Measurements from ENCODE around the gene LDHAL6B. TPM values are rescaled to one million over a fixed set of nuclear protein-coding genes. Genes with fewer than 3 reads are reported as not detected.

Gene LDHAL6B
- total and polyA plus RNA-seq, 7 donors: not detected

- TF ChIP-seq POLR2A (IDR thresholded peaks at IDR 0.05): no peak
- no peak for TF ChIP-seq CTCF (IDR thresholded peaks at IDR 0.05)
- TF ChIP-seq EP300 (IDR thresholded peaks at IDR 0.05): no peak
- no peak for TF ChIP-seq POLR2AphosphoS5 (IDR thresholded peaks at IDR 0.05)
- Histone ChIP-seq H3K36me3 (peaks cover 16 to 70% (median 33%) of the 10 kb centered on the region in 4 donors), H3K9me3 (no peaks in the 10 kb centered on the region), H3K4me1 (peaks cover 0 to 23% (median 11%) of the 10 kb centered on the region in 4 donors), H3K27ac (no peak overlapping the region), H3K4me3 (no peak overlapping the region), H3K27me3 (no peaks in the 10 kb centered on the region)
- intact Hi-C loops (cut with DNase I): no loop called here
- 84 to 88% methylated on average over 9 of the region's 9 CpGs for WGBS, 2 donors
- DNase-seq: no peak
These were observed 612 bp upstream of the LDHAL6B start for GRCh38 chr15:59205839-59206622.

- H3K36me3 ChIP-seq: peaks cover 16 to 60% (median 33%) of the 10 kb centered on the region in 4 donors
These were observed 2.1 kb downstream of the LDHAL6B start for GRCh38 chr15:59208613-59209249.

GRCh38 chr15:59210186-59210585, 3.5 kb downstream of the LDHAL6B start:
- no peaks in the 10 kb centered on the region for H3K27me3 ChIP-seq
- no peak for TF ChIP-seq POLR2A (IDR thresholded peaks at IDR 0.05)
- TF ChIP-seq POLR2AphosphoS5 (IDR thresholded peaks at IDR 0.05): no peak
- TF ChIP-seq EP300 (IDR thresholded peaks at IDR 0.05): no peak
- no peak for TF ChIP-seq CTCF (IDR thresholded peaks at IDR 0.05)
- H3K4me3 ChIP-seq: no peak overlapping the region
- H3K36me3 ChIP-seq: peaks cover 5 to 64% (median 28%) of the 10 kb centered on the region in 4 donors
- intact Hi-C loops (cut with DNase I): no loop called here
- DNase-seq: no peak
- no peaks in the 10 kb centered on the region for H3K9me3 ChIP-seq
- H3K4me1 ChIP-seq: no peaks in the 10 kb centered on the region
- H3K27ac ChIP-seq: no peak overlapping the region
- 95% methylated on average over 2 of the region's 2 CpGs for WGBS, 2 donors

More at GRCh38 chr15:59208613-59209249, 2.1 kb downstream of the LDHAL6B start:
- Histone ChIP-seq H3K27ac (no peak overlapping the region), H3K4me3 (no peak overlapping the region), H3K27me3 (no peaks in the 10 kb centered on the region), H3K9me3 (no peaks in the 10 kb centered on the region), H3K4me1 (peaks cover 0 to 7% (median 4%) of the 10 kb centered on the region in 4 donors)
- DNase-seq: no peak
- 97 to 98% methylated on average over 7 of the region's 7 CpGs for WGBS, 2 donors
- intact Hi-C loops (cut with DNase I): no loop called here
- TF ChIP-seq POLR2A (IDR thresholded peaks at IDR 0.05) (no peak), EP300 (IDR thresholded peaks at IDR 0.05) (no peak), CTCF (IDR thresholded peaks at IDR 0.05) (no peak), POLR2AphosphoS5 (IDR thresholded peaks at IDR 0.05) (no peak)

- Histone ChIP-seq H3K27me3 (no peaks in the 10 kb centered on the region), H3K27ac (no peak overlapping the region), H3K4me3 (no peak overlapping the region), H3K4me1 (peaks cover 0 to 5% (median 4%) of the 10 kb centered on the region in 4 donors), H3K36me3 (peaks cover 0 to 27% (median 10%) of the 10 kb centered on the region in 4 donors), H3K9me3 (no peaks in the 10 kb centered on the region)
- TF ChIP-seq POLR2A (IDR thresholded peaks at IDR 0.05) (no peak), CTCF (IDR thresholded peaks at IDR 0.05) (no peak)
- WGBS, 2 donors: 88 to 95% methylated on average over 5 of the region's 5 CpGs
- intact Hi-C loops (cut with DNase I): no loop called here
- DNase-seq: no peak
These were observed 10.3 kb downstream of the LDHAL6B start for GRCh38 chr15:59216911-59217310.
